ENCODE results near the gene RUNX2. TPM values are rescaled to one million over a fixed set of nuclear protein-coding genes. Genes with fewer than 3 reads are reported as not detected.

RUNX2 gene
- total and polyA plus RNA-seq, 2 donors from 2014 or later, result 2.3 to 4.7 TPM

DNA sequence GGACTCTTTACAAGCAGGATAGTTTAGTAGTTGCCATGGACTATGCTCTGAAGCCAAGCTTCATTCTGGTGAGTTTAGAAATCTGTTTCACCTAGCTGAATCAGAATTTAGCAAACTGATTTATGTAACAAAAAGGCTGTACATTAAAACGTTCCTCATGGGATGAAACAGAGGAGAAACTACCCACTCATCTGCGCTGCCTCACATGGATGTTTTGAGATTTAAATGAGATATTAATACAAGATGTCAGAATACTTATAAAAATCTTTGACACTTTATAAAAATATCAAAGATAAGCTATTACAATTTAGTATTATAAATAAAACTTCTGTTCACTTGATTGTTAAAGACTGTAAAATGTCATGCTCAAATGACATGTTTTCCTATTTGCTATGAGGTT lies 16.8 kb downstream of the RUNX2 start:
- no peaks in the 10 kb centered on the region for H3K4me1 ChIP-seq (ENCODE audit: control insufficient read depth in 2 of 3, insufficient read depth in 2 of 3, low read depth in 1 of 3, low read length in 3 of 3)
- FAIRE-seq (no peak), DNase-seq (no peak)
- H3K9me3 ChIP-seq (ENCODE audit: control insufficient read depth in 2 of 3, insufficient read depth in 1 of 3, low read length in 3 of 3), result no peaks in the 10 kb centered on the region
- no peak for TF ChIP-seq CTCF (IDR thresholded peaks at IDR 0.05; ENCODE audit: borderline replicate concordance, extremely low read depth, insufficient read depth)
- H3K27ac ChIP-seq (ENCODE audit: low read depth in 2 of 2, low read length in 2 of 2), result no peak overlapping the region
- no peak overlapping the region for H3K4me3 ChIP-seq (ENCODE audit: low read length in 3 of 3)
- H3K36me3 ChIP-seq (ENCODE audit: control insufficient read depth in 2 of 3, insufficient read depth in 3 of 3, low read length in 3 of 3), result no peaks in the 10 kb centered on the region
- H3K27me3 ChIP-seq (ENCODE audit: control insufficient read depth, insufficient read depth, low read length), result no peaks in the 10 kb centered on the region
- intact Hi-C loops (cut with DNase I), result no loop called here
- H3K9ac ChIP-seq (ENCODE audit: low read length in 3 of 3), result no peak overlapping the region

DNA sequence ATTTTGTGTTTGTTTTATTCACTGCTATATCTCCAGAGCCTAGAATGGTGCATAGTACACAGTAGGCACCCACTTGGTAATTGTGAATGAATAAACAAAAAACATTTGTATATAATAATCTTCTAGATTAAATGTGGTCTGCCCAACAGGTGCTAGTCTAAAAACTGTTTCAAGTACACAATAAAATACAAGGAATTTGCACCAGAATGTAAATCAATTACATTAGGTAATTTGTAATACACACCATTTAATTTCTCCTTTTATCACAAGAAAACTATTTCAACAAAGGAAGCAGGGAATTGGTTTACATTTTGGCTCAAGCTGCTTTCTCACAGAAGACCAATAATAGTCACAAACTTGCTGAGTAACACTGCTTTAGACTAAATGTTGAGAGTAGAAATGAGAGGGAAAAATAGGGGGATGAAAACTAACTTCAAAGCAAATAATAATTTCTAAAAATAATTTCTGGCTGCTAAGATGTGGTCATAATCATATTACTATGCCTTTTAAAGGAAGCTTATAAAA lies 22.1 kb downstream of the RUNX2 start:
- no peak overlapping the region for H3K4me3 ChIP-seq (ENCODE audit: low read length in 3 of 3)
- no peak overlapping the region for H3K9ac ChIP-seq (ENCODE audit: low read length in 3 of 3)
- no peak overlapping the region for H3K27ac ChIP-seq (ENCODE audit: low read depth in 2 of 2, low read length in 2 of 2)
- DNase-seq (no peak), FAIRE-seq (no peak)
- no peaks in the 10 kb centered on the region for H3K27me3 ChIP-seq (ENCODE audit: control insufficient read depth, insufficient read depth, low read length)
- H3K4me1 ChIP-seq (ENCODE audit: control insufficient read depth in 2 of 3, insufficient read depth in 2 of 3, low read depth in 1 of 3, low read length in 3 of 3), result no peaks in the 10 kb centered on the region
- H3K9me3 ChIP-seq (ENCODE audit: control insufficient read depth in 2 of 3, insufficient read depth in 1 of 3, low read length in 3 of 3), result no peaks in the 10 kb centered on the region
- TF ChIP-seq CTCF (IDR thresholded peaks at IDR 0.05; ENCODE audit: borderline replicate concordance, extremely low read depth, insufficient read depth), result no peak
- intact Hi-C loops (cut with DNase I), result no loop called here
- no peaks in the 10 kb centered on the region for H3K36me3 ChIP-seq (ENCODE audit: control insufficient read depth in 2 of 3, insufficient read depth in 3 of 3, low read length in 3 of 3)

GRCh38 chr6:45351076-45351475 lies 22.9 kb downstream of the RUNX2 start:
- intact Hi-C loops (cut with DNase I), result no loop called here
- no peaks in the 10 kb centered on the region for H3K27me3 ChIP-seq (ENCODE audit: control insufficient read depth, insufficient read depth, low read length)
- H3K4me3 ChIP-seq (ENCODE audit: low read length in 3 of 3), result no peak overlapping the region
- H3K9ac ChIP-seq (ENCODE audit: low read length in 3 of 3), result no peak overlapping the region
- DNase-seq (no peak), FAIRE-seq (no peak)
- no peaks in the 10 kb centered on the region for H3K9me3 ChIP-seq (ENCODE audit: control insufficient read depth in 2 of 3, insufficient read depth in 1 of 3, low read length in 3 of 3)
- TF ChIP-seq CTCF (IDR thresholded peaks at IDR 0.05; ENCODE audit: borderline replicate concordance, extremely low read depth, insufficient read depth), result no peak
- H3K4me1 ChIP-seq (ENCODE audit: control insufficient read depth in 2 of 3, insufficient read depth in 2 of 3, low read depth in 1 of 3, low read length in 3 of 3), result no peaks in the 10 kb centered on the region
- no peak overlapping the region for H3K27ac ChIP-seq (ENCODE audit: low read depth in 2 of 2, low read length in 2 of 2)
- no peaks in the 10 kb centered on the region for H3K36me3 ChIP-seq (ENCODE audit: control insufficient read depth in 2 of 3, insufficient read depth in 3 of 3, low read length in 3 of 3)

DNA sequence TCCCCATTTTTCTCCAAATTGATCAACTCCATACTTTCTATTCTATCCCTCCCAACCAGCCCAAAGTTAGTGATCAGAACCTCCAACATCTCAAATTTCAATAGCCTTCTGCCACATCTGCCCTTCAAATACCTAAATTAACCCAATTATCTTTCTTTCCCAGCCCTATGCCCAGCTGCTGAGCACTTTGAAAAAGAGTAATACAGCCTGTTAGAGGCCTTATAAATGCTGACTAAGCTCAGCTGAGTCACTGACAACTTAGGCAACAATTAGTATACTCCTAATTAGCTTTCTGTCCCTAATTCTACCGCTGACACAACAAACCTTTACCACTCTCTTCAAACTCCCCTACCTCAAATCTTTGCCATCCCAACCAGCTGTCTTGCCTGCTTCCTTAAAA lies 23.5 kb downstream of the RUNX2 start:
- H3K4me1 ChIP-seq (ENCODE audit: control insufficient read depth in 2 of 3, insufficient read depth in 2 of 3, low read depth in 1 of 3, low read length in 3 of 3), result no peaks in the 10 kb centered on the region
- no peaks in the 10 kb centered on the region for H3K27me3 ChIP-seq (ENCODE audit: control insufficient read depth, insufficient read depth, low read length)
- no peak overlapping the region for H3K27ac ChIP-seq (ENCODE audit: low read depth in 2 of 2, low read length in 2 of 2)
- FAIRE-seq (no peak), DNase-seq (no peak)
- H3K9me3 ChIP-seq (ENCODE audit: control insufficient read depth in 2 of 3, insufficient read depth in 1 of 3, low read length in 3 of 3), result no peaks in the 10 kb centered on the region
- H3K9ac ChIP-seq (ENCODE audit: low read length in 3 of 3), result no peak overlapping the region
- TF ChIP-seq CTCF (IDR thresholded peaks at IDR 0.05; ENCODE audit: borderline replicate concordance, extremely low read depth, insufficient read depth), result no peak
- H3K36me3 ChIP-seq (ENCODE audit: control insufficient read depth in 2 of 3, insufficient read depth in 3 of 3, low read length in 3 of 3), result no peaks in the 10 kb centered on the region
- no peak overlapping the region for H3K4me3 ChIP-seq (ENCODE audit: low read length in 3 of 3)
- intact Hi-C loops (cut with DNase I), result no loop called here
